HG02571 (cell line): ENCODE measurements around the gene ZNF446.
"Not testable (repeated sequence)": the region's sequence is repeated elsewhere in the genome, so short reads cannot be mapped to it uniquely, and the experiment has no call there.

Source experiments
- ATAC-seq: cut with Tn5 transposase; IDR thresholded peaks from one replicate; pipeline ENCODE4 v1.9.1; 2021; ENCODE audit warnings: mild to moderate bottlenecking, moderate library complexity; ENCODE audit not compliant: unreplicated experiment

Gene ZNF446

GRCh38 chr19:58475714-58476497, at the start of gene ZNF446:
Gene ZNF446 (plus strand): TSS chr19:58476352. CDS start chr19:58477219, 867 bp downstream.
- ATAC-seq = peak; percentile 80

DNA sequence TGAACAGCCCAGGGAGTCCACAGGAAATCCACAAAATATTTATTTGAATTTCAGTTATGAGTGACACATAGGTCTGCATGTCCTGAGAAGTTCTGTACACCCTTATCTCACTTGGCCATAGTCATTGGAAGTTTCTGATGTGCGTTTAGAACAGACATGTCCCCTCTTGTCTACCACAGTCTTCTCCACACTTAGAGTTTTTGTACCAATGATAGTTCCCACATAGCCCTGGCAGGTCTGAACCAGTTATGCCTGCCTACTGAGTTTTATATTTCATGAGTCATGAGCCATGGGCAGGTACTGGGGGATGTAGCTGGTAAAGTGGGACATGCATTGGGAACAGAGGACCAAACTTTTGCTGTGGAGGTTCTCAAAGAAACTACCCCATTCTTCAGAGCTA, 47.5 kb upstream of the ZNF446 start:
- ATAC-seq = no peak

DNA sequence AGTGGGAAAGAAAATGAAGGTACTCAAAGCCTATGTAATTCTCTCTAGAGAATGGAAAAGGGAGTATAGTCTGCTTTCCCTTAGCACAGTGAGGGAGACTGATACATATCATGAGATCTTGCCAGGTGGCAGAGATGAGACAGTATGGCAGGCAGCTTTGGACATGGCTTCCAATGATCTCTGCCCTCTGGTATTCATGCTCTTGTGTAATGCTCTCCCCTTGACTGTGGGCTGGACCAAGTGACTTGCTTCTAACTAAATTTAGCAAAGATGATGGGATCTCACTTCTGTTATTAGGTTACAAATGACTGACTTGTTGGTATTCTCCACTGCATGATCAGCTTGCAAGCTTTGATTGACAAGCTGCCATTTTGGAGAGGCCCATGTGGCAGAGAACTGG, 46.4 kb upstream of the ZNF446 start:
- ATAC-seq = no peak

DNA sequence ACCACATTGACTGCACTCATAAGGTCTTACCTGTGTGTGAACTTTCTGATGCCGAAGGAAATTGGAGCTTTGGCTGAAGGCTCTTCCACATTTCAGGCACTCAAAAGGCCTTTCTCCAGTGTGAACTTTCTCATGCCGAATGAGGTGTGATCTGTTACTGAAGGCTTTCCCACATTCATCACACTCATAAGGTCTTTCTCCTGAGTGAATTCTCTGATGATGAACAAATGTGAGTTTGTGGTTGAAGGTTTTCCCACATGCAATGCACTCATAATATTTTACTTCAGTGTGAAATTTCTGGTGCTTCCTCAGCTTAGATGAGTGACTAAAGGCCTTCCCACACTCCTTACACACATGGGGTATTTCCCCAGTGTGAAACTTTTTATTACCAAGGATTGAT, 41.9 kb upstream of the ZNF446 start:
- no peak for ATAC-seq

- ATAC-seq = peak; percentile 91
These were observed 36.3 kb upstream of the ZNF446 start, which contains the start of gene ZNF132 for GRCh38 chr19:58439576-58440554. Gene ZNF132 (minus strand): TSS chr19:58440153. CDS start chr19:58439821, 332 bp downstream.

DNA sequence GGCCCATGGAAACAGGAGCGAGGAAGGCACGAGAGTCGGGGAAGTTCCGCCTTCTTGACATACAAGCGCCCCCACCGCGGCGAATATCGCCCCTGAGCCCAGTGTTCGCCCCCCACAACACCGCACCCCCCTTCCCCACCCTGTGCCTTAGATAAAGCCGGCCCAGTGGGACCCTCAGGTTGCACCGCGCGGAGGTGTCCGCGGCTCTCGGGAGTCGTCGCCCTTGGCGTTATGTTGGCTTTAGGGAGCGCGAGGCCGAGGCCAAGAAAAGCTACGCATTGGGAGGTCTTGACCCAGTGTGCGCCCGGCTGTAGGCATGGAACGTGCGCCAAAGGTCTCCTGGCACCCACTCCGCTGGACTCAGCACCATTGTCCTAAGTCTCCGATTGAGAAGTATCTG, 35.6 kb upstream of the ZNF446 start:
- no peak for ATAC-seq

- not testable (repeated sequence) for ATAC-seq
These were observed 33.2 kb upstream of the ZNF446 start for GRCh38 chr19:58442986-58443385.

GRCh38 chr19:58448860-58449259, 27.3 kb upstream of the ZNF446 start:
- not testable (repeated sequence) for ATAC-seq

DNA sequence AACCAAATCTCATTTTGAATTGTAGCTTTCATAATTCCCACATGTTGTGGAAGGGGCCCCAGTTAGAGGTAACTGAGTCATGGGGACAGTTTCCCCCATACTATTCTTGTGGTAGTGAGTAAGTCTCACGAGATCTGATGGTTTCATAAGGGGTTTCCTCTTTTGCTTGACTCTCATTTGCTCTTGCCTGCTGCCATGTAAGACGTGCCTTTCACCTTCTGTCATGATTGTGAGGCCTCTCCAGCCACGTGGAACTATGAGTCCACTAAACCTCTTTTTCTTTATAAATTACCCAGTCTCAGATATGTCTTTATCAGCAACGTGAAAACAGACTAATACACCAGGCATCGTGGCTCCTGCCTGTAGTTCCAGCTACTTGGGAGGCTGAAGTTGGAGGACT, 26.2 kb upstream of the ZNF446 start:
- ATAC-seq = not testable (repeated sequence)

DNA sequence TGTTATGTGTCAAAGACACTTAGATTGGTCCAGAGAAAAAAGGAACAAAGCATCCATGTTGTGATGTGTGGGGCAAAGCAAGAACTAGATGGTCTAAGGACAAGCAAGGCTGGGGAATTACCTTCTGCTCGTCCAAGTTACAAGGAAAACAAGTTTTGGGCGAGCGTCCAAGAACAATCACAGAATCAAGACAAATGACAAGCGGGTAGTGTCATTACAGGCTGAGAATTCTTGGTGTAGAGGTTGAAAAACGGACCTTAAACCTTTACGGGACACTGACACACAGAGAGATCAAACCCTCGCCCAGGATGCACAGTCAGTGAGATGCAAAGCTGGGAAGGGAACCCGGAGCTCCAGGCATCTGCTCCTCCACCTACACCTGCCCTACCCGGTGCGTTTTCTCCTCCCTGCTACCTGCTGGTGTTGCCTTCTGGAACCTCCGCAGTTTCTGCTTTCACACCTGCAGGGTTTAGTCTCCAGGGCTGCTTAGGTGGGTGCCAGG, 25.2 kb upstream of the ZNF446 start:
- ATAC-seq = no peak

GRCh38 chr19:58451358-58452101, 24.6 kb upstream of the ZNF446 start, which contains the start of gene ZNF324B:
Gene ZNF324B (plus strand): TSS chr19:58451622. CDS start chr19:58453702, 2,080 bp downstream.
- ATAC-seq = peak; percentile 90

- ATAC-seq = no peak
These were observed 22.4 kb upstream of the ZNF446 start for GRCh38 chr19:58453743-58454142.

- ATAC-seq = no peak
These were observed 20.8 kb upstream of the ZNF446 start for GRCh38 chr19:58455306-58455705.

GRCh38 chr19:58456111-58456510, 20.0 kb upstream of the ZNF446 start:
- no peak for ATAC-seq

DNA sequence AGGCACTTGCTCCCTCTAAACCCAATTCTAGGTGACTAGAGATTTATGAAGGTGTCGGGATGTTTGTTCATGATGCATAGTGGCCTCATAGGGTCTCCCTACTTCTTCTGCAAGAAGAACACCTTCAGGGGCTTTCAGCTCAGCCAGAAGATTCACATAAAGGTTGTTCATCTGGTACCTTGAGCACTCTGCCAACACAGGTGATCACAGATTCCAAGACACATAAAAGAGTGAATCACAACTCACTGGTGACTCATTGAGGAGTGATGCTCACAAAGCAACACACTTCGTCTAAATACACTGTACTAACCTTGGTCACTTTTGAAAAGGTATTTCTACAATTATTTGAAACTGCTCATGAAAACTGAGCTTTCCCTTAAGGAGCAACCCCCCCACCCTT, 16.1 kb upstream of the ZNF446 start:
- no peak for ATAC-seq

DNA sequence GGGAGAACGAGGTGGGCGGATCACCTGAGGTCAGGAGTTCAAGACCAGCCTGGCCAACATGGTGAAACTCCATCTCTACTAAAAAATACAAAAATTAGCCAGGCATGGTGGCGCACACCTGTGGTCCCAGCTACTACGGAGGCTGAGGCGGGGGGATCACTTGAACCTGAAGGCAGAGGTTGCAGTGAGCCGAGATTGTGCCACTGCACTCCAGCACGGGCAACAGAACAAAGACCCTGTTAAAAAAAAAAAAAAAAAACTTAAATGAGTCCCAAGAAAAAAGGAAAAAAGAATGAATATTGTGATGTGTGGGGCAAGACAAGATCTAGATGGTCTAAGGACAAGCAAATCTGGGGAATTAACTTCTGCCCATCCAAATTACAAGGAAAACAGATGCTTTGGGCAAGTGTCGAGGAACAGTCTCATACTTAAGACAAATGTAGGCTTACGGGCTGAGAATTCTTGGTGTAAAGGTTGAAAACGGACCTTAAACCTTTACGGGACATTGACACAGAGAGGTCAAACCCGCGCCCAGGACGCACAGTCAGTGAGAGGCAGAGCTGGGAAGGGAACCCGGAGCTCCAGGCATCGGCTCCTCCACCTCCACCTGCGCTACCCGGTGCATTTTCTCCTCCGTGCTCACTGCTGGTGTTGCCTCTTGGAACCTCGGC, 9.9 kb upstream of the ZNF446 start:
- peak; percentile 20 for ATAC-seq

GRCh38 chr19:58466760-58467589, 9.2 kb upstream of the ZNF446 start, which contains the start of gene ZNF324:
Gene ZNF324 (plus strand): TSS chr19:58467080. CDS start chr19:58469186, 2,106 bp downstream.
- peak; percentile 94 for ATAC-seq

DNA sequence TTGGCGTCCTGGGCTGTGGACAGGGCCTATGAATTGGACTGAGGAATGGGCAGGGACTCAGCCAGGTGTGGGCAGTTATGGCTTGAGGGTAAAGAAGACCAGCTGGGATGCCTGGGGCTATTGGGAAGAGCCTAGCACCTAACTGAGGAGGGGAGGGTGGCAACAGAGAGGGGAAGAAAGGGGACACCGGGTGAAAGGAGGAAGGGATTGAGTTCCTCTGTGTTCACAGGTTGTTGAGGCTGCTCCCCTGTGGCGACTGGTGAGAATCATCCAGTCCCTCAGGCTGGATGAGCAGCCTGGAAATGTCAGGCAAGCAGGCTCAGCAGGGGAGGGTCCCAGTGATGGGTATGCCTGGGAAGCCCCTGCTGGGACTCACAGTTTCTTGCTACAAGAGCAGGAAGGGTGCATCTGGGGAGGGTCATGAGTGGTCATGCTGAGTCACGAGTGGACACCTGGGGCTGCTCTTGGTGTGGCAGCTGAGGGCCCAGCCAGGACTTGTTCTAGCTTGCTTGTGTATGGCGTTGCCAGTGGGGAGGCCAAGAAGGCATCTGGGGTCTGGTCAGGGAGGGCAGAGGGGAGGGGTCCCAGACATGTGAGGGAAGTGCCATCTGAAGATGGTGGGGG, 7.8 kb upstream of the ZNF446 start:
- ATAC-seq = no peak
